ENCODE data around the gene IRAK3. TPM values are rescaled to one million over a fixed set of nuclear protein-coding genes. Genes with fewer than 3 reads are reported as not detected.

Gene IRAK3
- total and polyA plus RNA-seq, 3 donors from 2014 or later: 3.1 to 7.0 (median 6.1) TPM

- no peak for DNase-seq
- Histone ChIP-seq H3K36me3 (ENCODE audit: low read depth, missing control alignments) (no peaks in the 10 kb centered on the region), H3K27ac (peak overlapping the region in 1 of 2 donors; percentile 91), H3K4me3 (peak overlapping the region; percentile 65 to 68), H3K9me3 (no peaks in the 10 kb centered on the region), H3K4me1 (peaks cover 5% of the 10 kb centered on the region), H3K27me3 (no peaks in the 10 kb centered on the region)
- 6 to 18% methylated on average over 7 to 11 of the region's 18 CpGs for WGBS, 2 donors
- TF ChIP-seq, protein P1, sequence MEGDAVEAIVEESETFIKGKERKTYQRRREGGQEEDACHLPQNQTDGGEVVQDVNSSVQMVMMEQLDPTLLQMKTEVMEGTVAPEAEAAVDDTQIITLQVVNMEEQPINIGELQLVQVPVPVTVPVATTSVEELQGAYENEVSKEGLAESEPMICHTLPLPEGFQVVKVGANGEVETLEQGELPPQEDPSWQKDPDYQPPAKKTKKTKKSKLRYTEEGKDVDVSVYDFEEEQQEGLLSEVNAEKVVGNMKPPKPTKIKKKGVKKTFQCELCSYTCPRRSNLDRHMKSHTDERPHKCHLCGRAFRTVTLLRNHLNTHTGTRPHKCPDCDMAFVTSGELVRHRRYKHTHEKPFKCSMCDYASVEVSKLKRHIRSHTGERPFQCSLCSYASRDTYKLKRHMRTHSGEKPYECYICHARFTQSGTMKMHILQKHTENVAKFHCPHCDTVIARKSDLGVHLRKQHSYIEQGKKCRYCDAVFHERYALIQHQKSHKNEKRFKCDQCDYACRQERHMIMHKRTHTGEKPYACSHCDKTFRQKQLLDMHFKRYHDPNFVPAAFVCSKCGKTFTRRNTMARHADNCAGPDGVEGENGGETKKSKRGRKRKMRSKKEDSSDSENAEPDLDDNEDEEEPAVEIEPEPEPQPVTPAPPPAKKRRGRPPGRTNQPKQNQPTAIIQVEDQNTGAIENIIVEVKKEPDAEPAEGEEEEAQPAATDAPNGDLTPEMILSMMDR (IDR thresholded peaks at IDR 0.05): no peak
- no peak for TF ChIP-seq POLR2A (IDR thresholded peaks at IDR 0.05)
- intact Hi-C loops (cut with DNase I; ENCODE audit: low total_unique reads): no loop called here
Observed at GRCh38 chr12:66189486-66189843, 451 bp downstream of the IRAK3 start.

GRCh38 chr12:66189889-66190288 lies 875 bp downstream of the IRAK3 start:
- intact Hi-C loops (cut with DNase I; ENCODE audit: low total_unique reads): no loop called here
- TF ChIP-seq, protein P1 (IDR thresholded peaks at IDR 0.05): no peak
- TF ChIP-seq POLR2A (IDR thresholded peaks at IDR 0.05): no peak
- H3K27ac ChIP-seq: peak overlapping the region in 1 of 2 donors; percentile 91
- H3K27me3 ChIP-seq: no peaks in the 10 kb centered on the region
- no peak for DNase-seq
- 30 to 42% methylated on average over 6 of the region's 6 CpGs for WGBS, 2 donors
- H3K4me1 ChIP-seq: peaks cover 5% of the 10 kb centered on the region
- no peaks in the 10 kb centered on the region for H3K36me3 ChIP-seq (ENCODE audit: low read depth, missing control alignments)
- no peaks in the 10 kb centered on the region for H3K9me3 ChIP-seq
- H3K4me3 ChIP-seq: peak overlapping the region; percentile 65 to 68

DNA sequence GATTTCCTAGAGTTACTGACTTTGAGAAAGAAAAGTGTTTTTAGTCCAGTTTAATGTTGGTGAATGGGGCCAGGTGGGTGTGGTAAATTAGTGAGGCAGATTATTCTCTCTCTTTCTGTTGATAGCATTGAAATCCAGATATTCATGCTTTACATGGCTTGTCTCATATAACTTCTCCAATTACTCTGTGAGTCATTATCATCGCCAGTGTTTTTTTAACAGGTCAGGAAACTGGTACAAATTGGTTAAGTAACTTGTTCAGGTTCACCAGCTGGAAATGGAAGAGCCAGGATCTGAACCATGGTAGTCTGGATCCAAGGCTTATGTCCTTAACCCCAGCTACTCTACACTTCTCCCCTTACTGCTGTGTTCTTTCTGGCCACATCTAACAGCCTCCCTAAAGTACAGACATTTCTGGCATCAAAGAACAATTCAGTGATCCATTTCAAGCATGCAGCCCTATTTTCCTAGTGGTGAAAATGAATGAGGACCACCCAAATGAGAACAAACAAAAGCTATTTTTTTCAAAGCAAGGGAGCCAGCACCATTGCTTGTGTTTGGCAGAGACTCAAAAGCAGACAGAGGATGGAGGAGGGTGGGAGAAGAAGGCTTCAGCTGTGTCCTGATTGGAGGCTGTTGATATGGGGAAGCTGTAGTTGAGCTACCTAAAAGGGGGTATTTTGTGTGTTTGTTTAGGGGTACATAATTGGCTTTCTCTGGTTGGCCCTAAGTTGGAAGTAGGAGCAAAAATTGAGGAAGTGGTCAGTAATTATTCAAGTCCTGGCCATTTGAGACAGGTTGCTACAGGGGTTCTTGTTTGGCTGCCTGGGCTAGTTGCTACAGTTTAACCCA lies 1.7 kb downstream of the IRAK3 start:
- H3K27ac ChIP-seq: peak overlapping the region in 1 of 2 donors; percentile 91
- no peak for TF ChIP-seq POLR2A (IDR thresholded peaks at IDR 0.05)
- TF ChIP-seq, protein P1 (IDR thresholded peaks at IDR 0.05): no peak
- H3K36me3 ChIP-seq (ENCODE audit: low read depth, missing control alignments): no peaks in the 10 kb centered on the region
- no peaks in the 10 kb centered on the region for H3K27me3 ChIP-seq
- DNase-seq: no peak
- H3K9me3 ChIP-seq: no peaks in the 10 kb centered on the region
- intact Hi-C loops (cut with DNase I; ENCODE audit: low total_unique reads): no loop called here
- WGBS, 2 donors: 41 to 67% methylated on average over 1 of the region's 1 CpG
- peak overlapping the region; percentile 65 to 68 for H3K4me3 ChIP-seq
- peaks cover 5% of the 10 kb centered on the region for H3K4me1 ChIP-seq

GRCh38 chr12:66191547-66192126 lies 2.6 kb downstream of the IRAK3 start:
- no peak overlapping the region for H3K27ac ChIP-seq
- 77 to 80% methylated on average over 7 of the region's 7 CpGs for WGBS, 2 donors
- TF ChIP-seq, protein P1 (IDR thresholded peaks at IDR 0.05): no peak
- no peak for TF ChIP-seq POLR2A (IDR thresholded peaks at IDR 0.05)
- peaks cover 5% of the 10 kb centered on the region for H3K4me1 ChIP-seq
- H3K9me3 ChIP-seq: no peaks in the 10 kb centered on the region
- no peak overlapping the region for H3K4me3 ChIP-seq
- intact Hi-C loops (cut with DNase I; ENCODE audit: low total_unique reads): no loop called here
- H3K36me3 ChIP-seq (ENCODE audit: low read depth, missing control alignments): no peaks in the 10 kb centered on the region
- DNase-seq: no peak
- H3K27me3 ChIP-seq: no peaks in the 10 kb centered on the region

Measured in testis (tissue), 3 donors.